WI38 (cell line): ENCODE measurements around the gene CAPN5.

Source experiments
- H3K4me3 ChIP-seq: 2 replicates; pipeline ENCODE4 v1.5.1; 2011; ENCODE audit warnings: low read depth, mild to moderate bottlenecking, control low read depth, low read length
- CTCF ChIP-seq: IDR thresholded peaks from 2 replicates; pipeline ENCODE4 v1.5.1; 2012; ENCODE audit warnings: low read depth, mild to moderate bottlenecking, control low read depth, low read length

The CAPN5 gene

DNA sequence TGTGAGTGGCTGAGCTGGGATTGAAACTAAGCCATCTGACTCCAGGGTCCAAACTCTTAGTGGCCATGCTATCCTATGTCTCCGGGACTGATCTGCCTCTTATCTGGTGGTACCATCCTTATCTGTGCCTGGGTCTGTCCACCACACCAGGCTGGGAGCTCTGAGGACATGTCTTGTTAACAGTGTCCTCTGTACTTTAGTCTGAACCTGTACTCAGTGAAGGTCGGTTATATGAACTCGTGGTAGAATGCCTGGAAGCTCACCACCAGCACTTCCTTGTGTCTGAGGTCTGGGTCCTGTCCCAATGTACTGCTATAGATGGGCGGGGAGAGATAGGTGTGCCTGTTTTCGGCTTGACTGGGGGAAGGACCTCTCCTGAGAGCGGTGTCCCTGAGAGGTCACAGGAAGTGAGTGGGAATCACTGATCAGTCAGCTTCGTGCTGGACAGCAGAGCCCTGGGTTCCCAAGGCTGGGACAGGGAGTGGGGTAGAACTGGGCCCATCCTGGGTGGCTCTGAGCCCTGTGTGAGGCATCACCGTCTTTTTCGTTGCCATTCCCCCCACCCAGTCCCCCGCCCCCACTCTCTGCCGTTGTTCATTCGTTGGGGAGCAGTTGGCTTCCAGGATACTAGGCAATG is 70.1 kb downstream of the CAPN5 start:
- no peak for TF ChIP-seq CTCF
- no peak overlapping the region for H3K4me3 ChIP-seq

DNA sequence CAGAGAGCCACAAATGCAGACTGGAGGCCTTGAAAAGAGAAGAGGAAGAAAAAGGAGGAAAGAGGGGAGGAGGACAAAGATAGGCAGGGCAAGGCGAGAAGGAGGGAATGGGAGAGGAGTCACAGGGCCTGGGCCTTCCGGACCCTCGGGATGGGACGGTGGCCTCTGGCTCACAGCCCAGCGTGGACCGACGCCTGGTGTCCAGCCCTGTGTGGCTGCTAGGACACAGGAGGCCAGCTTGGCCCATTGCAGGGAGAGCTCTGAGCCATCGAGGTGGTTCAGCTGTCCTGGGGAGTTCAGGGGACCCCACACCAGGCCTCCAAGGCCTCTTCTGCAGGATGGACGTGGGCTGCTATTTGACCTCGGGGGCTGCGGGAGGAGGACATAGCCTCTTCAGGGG is 70.7 kb downstream of the CAPN5 start:
- no peak overlapping the region for H3K4me3 ChIP-seq
- TF ChIP-seq CTCF, result no peak

DNA sequence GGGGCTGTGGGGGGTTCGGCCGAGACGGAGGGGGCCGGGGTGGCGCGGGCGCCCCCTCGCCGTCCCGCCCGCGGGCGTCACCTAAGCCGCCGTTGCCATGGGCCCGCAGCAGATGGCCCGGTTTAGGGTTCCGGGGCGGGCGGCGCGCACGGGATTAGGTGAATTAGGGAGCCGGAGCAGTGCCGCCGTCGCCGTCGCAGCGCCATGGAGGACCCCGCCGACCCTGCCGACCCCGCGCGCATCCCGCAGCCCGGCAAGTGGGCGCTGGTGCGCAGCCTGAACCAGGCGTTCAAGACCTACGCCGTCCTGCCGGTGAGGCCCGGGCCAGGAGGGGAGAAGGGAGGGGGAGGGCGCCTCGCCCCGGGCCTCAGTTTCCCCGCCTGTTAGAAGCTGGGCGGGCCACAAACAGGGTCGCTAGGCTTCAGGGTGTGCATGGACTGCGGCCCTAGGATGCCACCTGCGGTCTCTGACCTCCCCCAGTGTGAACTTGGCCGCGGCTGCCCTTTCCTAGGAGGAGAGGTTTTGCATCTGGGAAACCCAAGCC is 71.4 kb downstream of the CAPN5 start:
- TF ChIP-seq CTCF, result no peak
- H3K4me3 ChIP-seq, result no peak overlapping the region

DNA sequence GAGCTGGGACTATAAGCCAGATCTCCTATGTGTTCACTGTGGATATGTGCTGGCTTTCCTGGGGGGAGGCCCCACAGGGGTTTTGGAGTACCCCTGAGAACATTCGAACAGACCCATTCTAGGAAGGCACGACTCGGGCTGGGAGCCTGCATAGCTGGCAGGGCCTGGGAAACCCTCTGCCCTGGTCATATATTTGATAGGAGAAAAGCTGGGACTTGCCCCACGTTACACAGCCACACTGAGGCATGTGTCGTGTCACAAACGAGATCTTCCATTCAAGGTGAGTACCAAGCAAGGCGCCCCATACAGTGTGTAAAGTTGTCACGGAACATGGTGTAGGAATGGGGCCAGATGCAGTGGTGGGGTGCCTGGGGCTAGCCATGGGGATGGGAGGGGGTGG is 72.4 kb downstream of the CAPN5 start:
- H3K4me3 ChIP-seq, result no peak overlapping the region
- TF ChIP-seq CTCF, result no peak

DNA sequence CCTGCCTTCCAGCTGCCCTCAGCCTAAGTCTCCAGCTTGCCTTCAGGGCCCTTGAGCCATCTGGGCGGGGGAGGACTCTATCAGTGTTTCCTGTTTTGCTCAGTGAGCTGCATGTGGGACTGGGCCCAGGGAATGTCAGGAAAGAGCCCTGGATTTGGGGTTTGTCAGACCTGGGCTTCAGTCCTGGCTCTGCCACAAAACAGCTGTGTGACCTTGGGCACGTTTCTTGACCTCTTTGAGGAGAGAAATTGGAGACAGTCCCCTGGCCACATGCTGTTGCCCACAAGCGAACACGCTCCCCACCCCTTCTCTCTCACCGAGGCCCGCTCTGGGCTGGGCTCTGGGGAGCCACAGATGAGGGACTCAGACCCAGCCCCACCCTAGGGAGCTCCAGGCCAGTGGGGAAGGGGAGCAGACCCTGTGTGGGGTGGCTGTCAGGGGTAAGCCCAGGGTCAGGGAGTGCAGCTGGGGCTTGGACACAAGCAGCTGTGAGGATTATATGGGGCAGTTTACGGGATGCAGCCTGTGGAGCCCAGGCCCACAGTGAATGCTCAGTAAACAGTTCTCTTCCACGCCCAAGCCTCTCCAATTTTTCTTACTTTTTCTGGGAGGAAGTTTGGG is 73.6 kb downstream of the CAPN5 start:
- TF ChIP-seq CTCF, result no peak
- H3K4me3 ChIP-seq, result no peak overlapping the region

GRCh38 chr11:77141034-77141433 is 74.3 kb downstream of the CAPN5 start:
- TF ChIP-seq CTCF, result no peak
- no peak overlapping the region for H3K4me3 ChIP-seq

GRCh38 chr11:77141475-77141874 is 74.7 kb downstream of the CAPN5 start:
- TF ChIP-seq CTCF, result no peak
- no peak overlapping the region for H3K4me3 ChIP-seq
